ENCODE results near the gene ZNF283. TPM values are rescaled to one million over a fixed set of nuclear protein-coding genes. Genes with fewer than 3 reads are reported as not detected.

Gene ZNF283
- total and polyA plus RNA-seq, 2 of the 13 experiments (the other 11 are each of a cell fraction or from before 2014, with no cell fraction given) = 2.0 to 11.1 TPM

DNA sequence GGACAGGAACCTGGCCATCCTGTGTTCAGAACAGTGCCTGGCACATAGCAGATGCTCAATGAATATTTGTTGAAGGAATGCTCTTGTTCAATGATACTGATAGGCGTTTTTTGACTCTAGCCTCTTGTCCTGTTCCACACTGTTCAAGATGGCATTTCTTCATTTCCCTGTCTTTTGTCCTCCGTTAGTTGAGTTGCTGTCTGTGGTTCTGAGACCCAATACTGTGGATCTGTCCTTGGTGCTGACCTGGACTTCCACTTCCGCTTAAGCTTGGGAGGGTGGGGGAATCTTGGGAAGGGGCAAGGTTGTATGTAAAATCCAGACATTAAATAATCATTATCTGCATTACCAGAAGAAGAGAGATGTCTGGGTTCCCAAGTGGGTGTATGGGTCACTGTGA lies 38.1 kb upstream of the ZNF283 start (continued):
- TF ChIP-seq, protein P1, sequence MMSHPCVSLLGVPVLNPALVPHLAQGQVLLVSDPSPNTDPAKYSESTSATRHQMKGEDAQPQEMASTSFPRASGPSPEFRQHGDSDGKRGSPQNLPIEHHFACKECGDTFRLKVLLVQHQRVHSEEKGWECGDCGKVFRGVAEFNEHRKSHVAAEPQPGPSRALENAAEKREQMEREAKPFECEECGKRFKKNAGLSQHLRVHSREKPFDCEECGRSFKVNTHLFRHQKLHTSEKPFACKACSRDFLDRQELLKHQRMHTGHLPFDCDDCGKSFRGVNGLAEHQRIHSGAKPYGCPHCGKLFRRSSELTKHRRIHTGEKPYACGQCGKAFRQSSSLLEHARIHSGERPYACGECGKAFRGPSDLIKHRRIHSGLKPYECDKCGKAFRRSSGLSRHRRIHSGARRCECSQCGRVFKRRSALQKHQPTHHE (CRISPR knock-in tag; IDR thresholded peaks at IDR 0.05; ENCODE audit: borderline replicate concordance) = no peak
- no peak for TF ChIP-seq PAWR (CRISPR knock-in tag; IDR thresholded peaks at IDR 0.05; ENCODE audit: borderline replicate concordance)
- TF ChIP-seq DPF2 (CRISPR knock-in tag; IDR thresholded peaks at IDR 0.05; ENCODE audit: borderline replicate concordance, low read depth) = no peak
- TF ChIP-seq, protein P2, sequence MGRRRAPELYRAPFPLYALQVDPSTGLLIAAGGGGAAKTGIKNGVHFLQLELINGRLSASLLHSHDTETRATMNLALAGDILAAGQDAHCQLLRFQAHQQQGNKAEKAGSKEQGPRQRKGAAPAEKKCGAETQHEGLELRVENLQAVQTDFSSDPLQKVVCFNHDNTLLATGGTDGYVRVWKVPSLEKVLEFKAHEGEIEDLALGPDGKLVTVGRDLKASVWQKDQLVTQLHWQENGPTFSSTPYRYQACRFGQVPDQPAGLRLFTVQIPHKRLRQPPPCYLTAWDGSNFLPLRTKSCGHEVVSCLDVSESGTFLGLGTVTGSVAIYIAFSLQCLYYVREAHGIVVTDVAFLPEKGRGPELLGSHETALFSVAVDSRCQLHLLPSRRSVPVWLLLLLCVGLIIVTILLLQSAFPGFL (CRISPR knock-in tag; IDR thresholded peaks at IDR 0.05) = no peak
- TF ChIP-seq, protein P3, sequence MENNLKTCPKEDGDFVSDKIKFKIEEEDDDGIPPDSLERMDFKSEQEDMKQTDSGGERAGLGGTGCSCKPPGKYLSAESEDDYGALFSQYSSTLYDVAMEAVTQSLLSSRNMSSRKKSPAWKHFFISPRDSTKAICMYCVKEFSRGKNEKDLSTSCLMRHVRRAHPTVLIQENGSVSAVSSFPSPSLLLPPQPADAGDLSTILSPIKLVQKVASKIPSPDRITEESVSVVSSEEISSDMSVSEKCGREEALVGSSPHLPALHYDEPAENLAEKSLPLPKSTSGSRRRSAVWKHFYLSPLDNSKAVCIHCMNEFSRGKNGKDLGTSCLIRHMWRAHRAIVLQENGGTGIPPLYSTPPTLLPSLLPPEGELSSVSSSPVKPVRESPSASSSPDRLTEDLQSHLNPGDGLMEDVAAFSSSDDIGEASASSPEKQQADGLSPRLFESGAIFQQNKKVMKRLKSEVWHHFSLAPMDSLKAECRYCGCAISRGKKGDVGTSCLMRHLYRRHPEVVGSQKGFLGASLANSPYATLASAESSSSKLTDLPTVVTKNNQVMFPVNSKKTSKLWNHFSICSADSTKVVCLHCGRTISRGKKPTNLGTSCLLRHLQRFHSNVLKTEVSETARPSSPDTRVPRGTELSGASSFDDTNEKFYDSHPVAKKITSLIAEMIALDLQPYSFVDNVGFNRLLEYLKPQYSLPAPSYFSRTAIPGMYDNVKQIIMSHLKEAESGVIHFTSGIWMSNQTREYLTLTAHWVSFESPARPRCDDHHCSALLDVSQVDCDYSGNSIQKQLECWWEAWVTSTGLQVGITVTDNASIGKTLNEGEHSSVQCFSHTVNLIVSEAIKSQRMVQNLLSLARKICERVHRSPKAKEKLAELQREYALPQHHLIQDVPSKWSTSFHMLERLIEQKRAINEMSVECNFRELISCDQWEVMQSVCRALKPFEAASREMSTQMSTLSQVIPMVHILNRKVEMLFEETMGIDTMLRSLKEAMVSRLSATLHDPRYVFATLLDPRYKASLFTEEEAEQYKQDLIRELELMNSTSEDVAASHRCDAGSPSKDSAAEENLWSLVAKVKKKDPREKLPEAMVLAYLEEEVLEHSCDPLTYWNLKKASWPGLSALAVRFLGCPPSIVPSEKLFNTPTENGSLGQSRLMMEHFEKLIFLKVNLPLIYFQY (CRISPR knock-in tag; IDR thresholded peaks at IDR 0.05; ENCODE audit: borderline replicate concordance) = 0 out of 2 replicates have a peak, but pooled peaks have one; percentile 33
- TF ChIP-seq ZNF205 (CRISPR knock-in tag; IDR thresholded peaks at IDR 0.05) = peak; percentile 46; the same call in 1 of the 2 replicates
- 0 out of 2 replicates have a peak, but pooled peaks have one; percentile 45 for TF ChIP-seq NKX3-1 (CRISPR knock-in tag; IDR thresholded peaks at IDR 0.05)
- TF ChIP-seq PHB2 (IDR thresholded peaks at IDR 0.05; ENCODE audit: partially characterized antibody) = no peak
- TF ChIP-seq, protein P4, sequence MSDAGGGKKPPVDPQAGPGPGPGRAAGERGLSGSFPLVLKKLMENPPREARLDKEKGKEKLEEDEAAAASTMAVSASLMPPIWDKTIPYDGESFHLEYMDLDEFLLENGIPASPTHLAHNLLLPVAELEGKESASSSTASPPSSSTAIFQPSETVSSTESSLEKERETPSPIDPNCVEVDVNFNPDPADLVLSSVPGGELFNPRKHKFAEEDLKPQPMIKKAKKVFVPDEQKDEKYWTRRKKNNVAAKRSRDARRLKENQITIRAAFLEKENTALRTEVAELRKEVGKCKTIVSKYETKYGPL (CRISPR knock-in tag; IDR thresholded peaks at IDR 0.05) = 0 out of 2 replicates have a peak, but pooled peaks have one; percentile 36
- TF ChIP-seq, protein P5, sequence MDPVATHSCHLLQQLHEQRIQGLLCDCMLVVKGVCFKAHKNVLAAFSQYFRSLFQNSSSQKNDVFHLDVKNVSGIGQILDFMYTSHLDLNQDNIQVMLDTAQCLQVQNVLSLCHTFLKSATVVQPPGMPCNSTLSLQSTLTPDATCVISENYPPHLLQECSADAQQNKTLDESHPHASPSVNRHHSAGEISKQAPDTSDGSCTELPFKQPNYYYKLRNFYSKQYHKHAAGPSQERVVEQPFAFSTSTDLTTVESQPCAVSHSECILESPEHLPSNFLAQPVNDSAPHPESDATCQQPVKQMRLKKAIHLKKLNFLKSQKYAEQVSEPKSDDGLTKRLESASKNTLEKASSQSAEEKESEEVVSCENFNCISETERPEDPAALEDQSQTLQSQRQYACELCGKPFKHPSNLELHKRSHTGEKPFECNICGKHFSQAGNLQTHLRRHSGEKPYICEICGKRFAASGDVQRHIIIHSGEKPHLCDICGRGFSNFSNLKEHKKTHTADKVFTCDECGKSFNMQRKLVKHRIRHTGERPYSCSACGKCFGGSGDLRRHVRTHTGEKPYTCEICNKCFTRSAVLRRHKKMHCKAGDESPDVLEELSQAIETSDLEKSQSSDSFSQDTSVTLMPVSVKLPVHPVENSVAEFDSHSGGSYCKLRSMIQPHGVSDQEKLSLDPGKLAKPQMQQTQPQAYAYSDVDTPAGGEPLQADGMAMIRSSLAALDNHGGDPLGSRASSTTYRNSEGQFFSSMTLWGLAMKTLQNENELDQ (CRISPR knock-in tag; IDR thresholded peaks at IDR 0.05; ENCODE audit: borderline replicate concordance) = peak; percentile 96; the same call in 1 of the 2 replicates
- no peak for TF ChIP-seq AGO1 (IDR thresholded peaks at IDR 0.05; ENCODE audit: low read depth, low read length, poor library complexity, severe bottlenecking)
- TF ChIP-seq XBP1 (CRISPR knock-in tag; IDR thresholded peaks at IDR 0.05) = no peak
- TF ChIP-seq ZSCAN21 (CRISPR knock-in tag; IDR thresholded peaks at IDR 0.05; ENCODE audit: borderline replicate concordance) = no peak
- TF ChIP-seq MXD4 (CRISPR knock-in tag; IDR thresholded peaks at IDR 0.05) = peak; percentile 26; the same call in 1 of the 2 replicates
- peak; percentile 56; the same call in 1 of the 2 replicates for TF ChIP-seq ZNF441 (CRISPR knock-in tag; IDR thresholded peaks at IDR 0.05; ENCODE audit: borderline replicate concordance)
- no peak for TF ChIP-seq HNF4G (IDR thresholded peaks at IDR 0.05; ENCODE audit: borderline replicate concordance, low read depth, low read length)
- no peak for TF ChIP-seq HNF4G (CRISPR knock-in tag; IDR thresholded peaks at IDR 0.05; ENCODE audit: borderline replicate concordance, low read depth)
- TF ChIP-seq ZNF546 (CRISPR knock-in tag; conservative IDR thresholded peaks at IDR 0.05) = 0 out of 2 replicates have a peak, but pooled peaks have one; percentile 52
- peak; percentile 40; the same call in 1 of the 2 replicates for TF ChIP-seq WIZ (CRISPR knock-in tag; IDR thresholded peaks at IDR 0.05)
- no peak for TF ChIP-seq ZNF816 (CRISPR knock-in tag; IDR thresholded peaks at IDR 0.05; ENCODE audit: borderline replicate concordance)
- no peak for TF ChIP-seq ZFP90 (CRISPR knock-in tag; IDR thresholded peaks at IDR 0.05; ENCODE audit: borderline replicate concordance)

Data from HepG2 (cell line).